Endothelial cell of umbilical vein (primary cell): ENCODE data around the gene ARHGEF7.

ENCODE experiments used
- EZH2 ChIP-seq: IDR thresholded peaks from 2 replicates; pipeline ENCODE4 v1.6.1; 2012; ENCODE audit warnings: borderline replicate concordance, low read depth, mild to moderate bottlenecking, moderate library complexity, low read length, inconsistent platforms; ENCODE audit not compliant: severe bottlenecking
- JUN ChIP-seq: IDR thresholded peaks from 2 replicates; pipeline ENCODE4 v1.6.1; 2011; ENCODE audit warnings: borderline replicate concordance, low read depth; ENCODE audit not compliant: insufficient read length, insufficient read depth
- MAX ChIP-seq: IDR thresholded peaks from 2 replicates; pipeline ENCODE4 v1.6.1; 2011; ENCODE audit not compliant: insufficient read depth, insufficient read length
- POLR2A ChIP-seq: IDR thresholded peaks from 2 replicates; pipeline ENCODE4 v1.6.1; 2012; ENCODE audit warnings: low read depth, mild to moderate bottlenecking, control low read depth, low read length
- TF ChIP-seq, protein P1 (sequence below), 2 donors: IDR thresholded peaks; 1 replicate in 1 of 2; 2 replicates in 1 of 2; pipeline ENCODE4 v1.5.1; 2011; ENCODE audit warnings: low read length in 2 of 2, mild to moderate bottlenecking in 2 of 2, moderate library complexity in 2 of 2, control low read depth in 1 of 2, inconsistent platforms in 1 of 2, low read depth in 1 of 2; ENCODE audit not compliant: insufficient read depth in 1 of 2; ENCODE audit errors: extremely low read depth in 1 of 2

GRCh38 chr13:111227405-111227804 lies 112.3 kb downstream of the ARHGEF7 start:
- TF ChIP-seq, protein P1, sequence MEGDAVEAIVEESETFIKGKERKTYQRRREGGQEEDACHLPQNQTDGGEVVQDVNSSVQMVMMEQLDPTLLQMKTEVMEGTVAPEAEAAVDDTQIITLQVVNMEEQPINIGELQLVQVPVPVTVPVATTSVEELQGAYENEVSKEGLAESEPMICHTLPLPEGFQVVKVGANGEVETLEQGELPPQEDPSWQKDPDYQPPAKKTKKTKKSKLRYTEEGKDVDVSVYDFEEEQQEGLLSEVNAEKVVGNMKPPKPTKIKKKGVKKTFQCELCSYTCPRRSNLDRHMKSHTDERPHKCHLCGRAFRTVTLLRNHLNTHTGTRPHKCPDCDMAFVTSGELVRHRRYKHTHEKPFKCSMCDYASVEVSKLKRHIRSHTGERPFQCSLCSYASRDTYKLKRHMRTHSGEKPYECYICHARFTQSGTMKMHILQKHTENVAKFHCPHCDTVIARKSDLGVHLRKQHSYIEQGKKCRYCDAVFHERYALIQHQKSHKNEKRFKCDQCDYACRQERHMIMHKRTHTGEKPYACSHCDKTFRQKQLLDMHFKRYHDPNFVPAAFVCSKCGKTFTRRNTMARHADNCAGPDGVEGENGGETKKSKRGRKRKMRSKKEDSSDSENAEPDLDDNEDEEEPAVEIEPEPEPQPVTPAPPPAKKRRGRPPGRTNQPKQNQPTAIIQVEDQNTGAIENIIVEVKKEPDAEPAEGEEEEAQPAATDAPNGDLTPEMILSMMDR (IDR thresholded peaks at IDR 0.05; ENCODE audit: extremely low read depth in 1 of 2, insufficient read depth in 1 of 2, low read depth in 1 of 2, low read length in 2 of 2) = no peak
- TF ChIP-seq JUN = no peak
- TF ChIP-seq POLR2A = no peak
- no peak for TF ChIP-seq EZH2
- TF ChIP-seq MAX = no peak
